GM12878 (cell line): Measurements from ENCODE around the gene SHQ1. TPM values are rescaled to one million over a fixed set of nuclear protein-coding genes. Genes with fewer than 3 reads are reported as not detected.
A peak's percentile ranks its signal among the peaks of the same experiment; 100 is the strongest.

ENCODE experiments used
- BCL3 ChIP-seq: IDR thresholded peaks from 2 replicates; pipeline ENCODE4 v1.6.1; 2011; ENCODE audit warnings: borderline replicate concordance, low read depth, mild to moderate bottlenecking, moderate library complexity, low read length; ENCODE audit not compliant: insufficient read depth, poor library complexity, severe bottlenecking
- DPF2 ChIP-seq: fragments of 450-650 bp; IDR thresholded peaks from 2 replicates; pipeline ENCODE4 v1.6.1; 2017; ENCODE audit warnings: mild to moderate bottlenecking
- FOXK2 ChIP-seq: fragments of 450-650 bp; IDR thresholded peaks from 2 replicates; pipeline ENCODE4 v1.6.1; 2017; ENCODE audit warnings: mild to moderate bottlenecking, moderate library complexity
- GABPA ChIP-seq: IDR thresholded peaks from 2 replicates; pipeline ENCODE4 v1.6.1; 2014; ENCODE audit warnings: antibody characterized with exemption, low read depth, mild to moderate bottlenecking, inconsistent platforms
- HDGF ChIP-seq: fragments of 450-650 bp; IDR thresholded peaks from 2 replicates; pipeline ENCODE4 v1.6.1; 2016; ENCODE audit warnings: antibody characterized with exemption
- KAT2A ChIP-seq: conservative IDR thresholded peaks from 2 replicates; pipeline ENCODE4 v1.6.1; 2011; ENCODE audit warnings: low read depth, low read length; ENCODE audit not compliant: control insufficient read depth
- KDM1A ChIP-seq: fragments of 200-600 bp; sonication (generic); IDR thresholded peaks from 2 replicates; pipeline ENCODE4 v1.6.1; 2016; ENCODE audit warnings: borderline replicate concordance
- LARP7 ChIP-seq: fragments of 450-650 bp; IDR thresholded peaks from 2 replicates; pipeline ENCODE4 v1.6.1; 2017; ENCODE audit warnings: mild to moderate bottlenecking
- MTA2 ChIP-seq: fragments of 450-650 bp; IDR thresholded peaks from 2 replicates; pipeline ENCODE4 v1.6.1; 2016; ENCODE audit warnings: low read depth, mild to moderate bottlenecking, moderate library complexity
- MYB ChIP-seq: fragments of 150-350 bp; IDR thresholded peaks from 2 replicates; pipeline ENCODE4 v1.6.1; 2014; ENCODE audit warnings: mild to moderate bottlenecking, low read depth, low read length, borderline replicate concordance
- NFXL1 ChIP-seq: fragments of 450-650 bp; IDR thresholded peaks from 2 replicates; pipeline ENCODE4 v1.6.1; 2017; ENCODE audit warnings: antibody characterized with exemption, mild to moderate bottlenecking, borderline replicate concordance
- NR2F1 ChIP-seq: fragments of 450-650 bp; conservative IDR thresholded peaks from 2 replicates; pipeline ENCODE4 v1.6.1; 2017; ENCODE audit warnings: mild to moderate bottlenecking
- POLR2A ChIP-seq: IDR thresholded peaks from 2 replicates; pipeline ENCODE4 v1.6.1; 2011; ENCODE audit warnings: low read depth, mild to moderate bottlenecking, low read length
- POLR2AphosphoS2 ChIP-seq: IDR thresholded peaks from 2 replicates; pipeline ENCODE4 v1.6.1; 2011; ENCODE audit warnings: low read depth, mild to moderate bottlenecking, low read length, improper control_type of control experiment, moderate library complexity
- POU2F2 ChIP-seq: IDR thresholded peaks from 3 replicates; pipeline ENCODE4 v1.6.1; 2011; ENCODE audit warnings: low read depth, mild to moderate bottlenecking, low read length, borderline replicate concordance
- RELB ChIP-seq: fragments of 450-650 bp; IDR thresholded peaks from 2 replicates; pipeline ENCODE4 v1.6.1; 2017; ENCODE audit warnings: low read depth, mild to moderate bottlenecking, moderate library complexity
- RFX5 ChIP-seq: IDR thresholded peaks from 2 replicates; pipeline ENCODE4 v1.6.1; 2011; ENCODE audit warnings: low read depth, low read length, improper control_type of control experiment
- SMAD1 ChIP-seq: fragments of 450-650 bp; IDR thresholded peaks from 2 replicates; pipeline ENCODE4 v1.6.1; 2018; ENCODE audit warnings: mild to moderate bottlenecking, low read depth; ENCODE audit not compliant: partially characterized antibody
- SMARCA5 ChIP-seq: fragments of 450-650 bp; IDR thresholded peaks from 2 replicates; pipeline ENCODE4 v1.6.1; 2017; ENCODE audit warnings: mild to moderate bottlenecking
- SMC3 ChIP-seq: IDR thresholded peaks from 2 replicates; pipeline ENCODE4 v1.6.1; 2011; ENCODE audit warnings: low read length, improper control_type of control experiment, borderline replicate concordance
- SREBF2 ChIP-seq: IDR thresholded peaks from 2 replicates; pipeline ENCODE4 v1.6.1; 2012; ENCODE audit warnings: mild to moderate bottlenecking, low read length
- SRF ChIP-seq, 2 experiments: IDR thresholded peaks; 2 replicates each; pipeline ENCODE4 v1.6.1; 2011; ENCODE audit warnings: low read depth in 2 of 2, low read length in 2 of 2, mild to moderate bottlenecking in 1 of 2, moderate library complexity in 1 of 2
- TCF12 ChIP-seq: IDR thresholded peaks from 2 replicates; pipeline ENCODE4 v1.6.1; 2011; ENCODE audit warnings: low read depth, mild to moderate bottlenecking, low read length
- YY1 ChIP-seq: IDR thresholded peaks from 2 replicates; pipeline ENCODE4 v1.6.1; 2011; ENCODE audit warnings: low read depth, mild to moderate bottlenecking, low read length
- ZNF217 ChIP-seq: fragments of 450-650 bp; IDR thresholded peaks from 2 replicates; pipeline ENCODE4 v1.6.1; 2017; ENCODE audit warnings: antibody characterized with exemption, mild to moderate bottlenecking
- ZNF24 ChIP-seq: fragments of 450-650 bp; IDR thresholded peaks from 2 replicates; pipeline ENCODE4 v1.6.1; 2017; ENCODE audit warnings: antibody characterized with exemption, mild to moderate bottlenecking
- ZNF592 ChIP-seq: fragments of 450-650 bp; IDR thresholded peaks from 2 replicates; pipeline ENCODE4 v1.6.1; 2017; ENCODE audit warnings: mild to moderate bottlenecking, moderate library complexity
- polyA plus RNA-seq, 11 experiments: library from polyadenylated mRNA; depleted of rRNA in 4 of 11; unstranded in 6 of 11; stranded (reverse) in 5 of 11; fragments of >200 nt; fragmentation: Nextera tagmentation in 4 of 11; fragmentation: Illumina TruSeq in 1 of 11; extraction: Ambion mirVana in 4 of 11; extraction: Trizol in 1 of 11; gene quantifications; 1 replicate in 1 of 11; 2 replicates in 10 of 11; pipeline versions ENCODE4 v1.2.1 to v1.2.3, GENCODE V29; 2011 to 2016; ENCODE audit warnings: inconsistent platforms in 2 of 11, missing spikeins in 2 of 11, low read depth in 1 of 11
- total RNA-seq, 4 experiments: library from RNA; depleted of rRNA in 3 of 4; stranded (reverse); fragments of >200 nt in 3 of 4; fragmentation: Illumina TruSeq in 1 of 4; extraction: Trizol in 1 of 4; gene quantifications; 2 replicates each; pipeline versions ENCODE4 v1.2.1 to v1.2.3, GENCODE V29; 2013 to 2021

The SHQ1 gene
- total and polyA plus RNA-seq, 10 of the 15 experiments (the other 5 are each of a cell fraction or from before 2014, with no cell fraction given), result 12.6 to 51.7 (median 24.5) TPM

GRCh38 chr3:72722930-72723726 is 125.1 kb downstream of the SHQ1 start (continued):
- TF ChIP-seq ZNF217 (no peak), SMAD1 (no peak), GABPA (no peak), ZNF24 (no peak), TCF12 (no peak), YY1 (no peak), ZNF592 (no peak), RFX5 (no peak), RELB (peak; percentile 81), POU2F2 (no peak), POLR2AphosphoS2 (no peak), KDM1A (no peak), POLR2A (no peak), SREBF2 (no peak), SMC3 (no peak), MYB (no peak), HDGF (no peak), MTA2 (peak; percentile 95), SMARCA5 (no peak), NFXL1 (no peak), SRF (IDR thresholded peaks at IDR 0.05; ENCODE audit: low read depth in 2 of 2, low read length in 2 of 2) (no peak), KAT2A (no peak), FOXK2 (no peak), NR2F1 (no peak), DPF2 (peak; percentile 57; the same call in 1 of the 2 replicates), LARP7 (no peak), BCL3 (no peak)
